Astrocyte (in vitro differentiated cells and primary cell): ENCODE measurements around the gene OTUD5. TPM values are rescaled to one million over a fixed set of nuclear protein-coding genes. Genes with fewer than 3 reads are reported as not detected.

Experiments
- DNase-seq: peaks from one replicate; pipeline ENCODE4 v3.0.0-alpha.2; 2010; ENCODE audit warnings: low read depth
- FAIRE-seq: peaks from 2 replicates; lab custom pipeline; 2011; peaks lifted over from hg19 to GRCh38; lab: Jason Lieb, UNC
- H2AFZ ChIP-seq: 2 replicates; pipeline ENCODE4 v1.6.0; 2012; ENCODE audit warnings: low read depth, low read length, inconsistent platforms
- H3K27ac ChIP-seq: 2 replicates; pipeline ENCODE4 v1.5.1; 2011; ENCODE audit warnings: low read depth, low read length, inconsistent platforms
- H3K27me3 ChIP-seq: 2 replicates; pipeline ENCODE4 v1.6.0; 2011; ENCODE audit warnings: low read length, inconsistent platforms; ENCODE audit not compliant: insufficient read depth
- H3K36me3 ChIP-seq: 2 replicates; pipeline ENCODE4 v1.5.1; 2011; ENCODE audit warnings: low read length, inconsistent platforms; ENCODE audit not compliant: insufficient read depth
- H3K4me1 ChIP-seq: 2 replicates; pipeline ENCODE4 v1.5.1; 2011; ENCODE audit warnings: low read length, inconsistent platforms; ENCODE audit not compliant: insufficient read depth
- H3K4me2 ChIP-seq: 2 replicates; pipeline ENCODE4 v1.6.0; 2012; ENCODE audit warnings: low read length, inconsistent platforms
- H3K4me3 ChIP-seq: 2 replicates; pipeline ENCODE4 v1.5.1; 2011; ENCODE audit warnings: low read depth, mild to moderate bottlenecking, low read length, inconsistent platforms; ENCODE audit not compliant: insufficient read depth
- H3K79me2 ChIP-seq: 2 replicates; pipeline ENCODE4 v1.6.0; 2012; ENCODE audit warnings: mild to moderate bottlenecking, low read length, inconsistent platforms; ENCODE audit not compliant: insufficient read depth
- H3K9ac ChIP-seq: 2 replicates; pipeline ENCODE4 v1.6.0; 2012; ENCODE audit warnings: mild to moderate bottlenecking, low read length, inconsistent platforms
- H3K9me3 ChIP-seq: 2 replicates; pipeline ENCODE4 v1.5.1; 2012; ENCODE audit warnings: low read depth, mild to moderate bottlenecking, low read length, inconsistent platforms; ENCODE audit not compliant: insufficient read depth
- H4K20me1 ChIP-seq: 2 replicates; pipeline ENCODE4 v1.6.0; 2012; ENCODE audit warnings: low read length, inconsistent platforms; ENCODE audit not compliant: insufficient read depth
- H3K27ac Mint-ChIP-seq: one replicate; pipeline ENCODE4 v1.8.0; 2021; ENCODE audit warnings: mild to moderate bottlenecking, mixed read lengths; ENCODE audit not compliant: unreplicated experiment
- H3K27me3 Mint-ChIP-seq: one replicate; pipeline ENCODE4 v1.8.0; 2021; ENCODE audit warnings: low read depth, mixed read lengths; ENCODE audit not compliant: unreplicated experiment
- H3K36me3 Mint-ChIP-seq: one replicate; pipeline ENCODE4 v1.8.0; 2021; ENCODE audit warnings: low read depth, mixed read lengths; ENCODE audit not compliant: unreplicated experiment
- H3K4me1 Mint-ChIP-seq: one replicate; pipeline ENCODE4 v1.8.0; 2021; ENCODE audit warnings: low read depth, mixed read lengths; ENCODE audit not compliant: unreplicated experiment
- H3K4me3 Mint-ChIP-seq: one replicate; pipeline ENCODE4 v1.8.0; 2021; ENCODE audit warnings: mild to moderate bottlenecking, moderate library complexity, mixed read lengths; ENCODE audit not compliant: unreplicated experiment
- H3K9me3 Mint-ChIP-seq: one replicate; pipeline ENCODE4 v1.8.0; 2021; ENCODE audit warnings: mild to moderate bottlenecking, mixed read lengths; ENCODE audit not compliant: unreplicated experiment
- CTCF ChIP-seq: IDR thresholded peaks from 2 replicates; pipeline ENCODE4 v1.5.1; 2011; ENCODE audit warnings: low read depth, mild to moderate bottlenecking, inconsistent platforms, low read length, moderate library complexity; ENCODE audit not compliant: insufficient read depth
- EZH2 ChIP-seq: IDR thresholded peaks from 2 replicates; pipeline ENCODE4 v1.6.1; 2012; ENCODE audit warnings: mild to moderate bottlenecking, low read length, inconsistent platforms; ENCODE audit not compliant: insufficient read depth
- total RNA-seq: library from RNA; stranded (reverse); gene quantifications from 2 replicates; pipeline ENCODE4 v1.2.1, GENCODE V29; 2021

OTUD5 gene
- total RNA-seq, 1 donor from 2014 or later: 56.1 TPM

DNA sequence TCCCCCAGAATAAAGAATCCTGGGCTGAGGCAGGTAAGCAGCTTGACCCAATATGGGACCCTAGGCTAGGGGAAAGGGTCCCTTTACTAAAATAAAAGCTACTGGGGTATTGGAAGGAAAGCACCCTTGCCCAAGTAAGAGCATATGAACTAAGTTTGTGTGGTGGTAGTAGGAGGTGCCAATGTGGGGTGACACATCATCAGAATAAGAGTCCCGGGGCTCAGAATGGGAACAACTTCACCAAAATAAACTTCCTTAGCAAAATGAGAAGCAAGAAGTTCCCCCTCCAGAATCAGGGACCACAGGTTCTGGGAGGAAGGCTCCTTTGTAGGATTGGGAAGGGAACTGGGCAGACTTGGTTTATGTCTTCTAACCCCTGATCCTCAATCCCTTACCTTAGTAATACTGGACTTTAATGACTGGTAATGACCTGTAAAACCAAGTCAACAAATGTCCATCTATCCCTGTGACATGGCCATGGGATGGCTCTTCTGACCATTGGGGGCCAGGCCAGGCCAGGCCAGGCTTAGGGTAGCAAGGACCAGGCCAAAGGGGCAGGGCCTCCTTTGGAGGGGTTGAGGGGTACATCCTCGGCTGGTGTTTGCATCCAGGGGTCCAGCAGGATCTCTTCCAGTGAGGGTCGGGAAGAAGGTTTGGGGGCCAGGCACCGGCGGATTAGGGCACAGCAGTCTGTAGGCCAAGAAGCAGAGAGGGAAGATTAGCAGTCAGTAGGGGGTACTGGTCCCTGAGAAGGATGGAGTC, 43.6 kb downstream of the OTUD5 start:
- Histone ChIP-seq H3K27ac (no peak overlapping the region), H3K4me3 (no peak overlapping the region), H3K27me3 (no peaks in the 10 kb centered on the region), H3K9me3 (no peaks in the 10 kb centered on the region), H2AFZ (no peak overlapping the region), H3K9ac (no peak overlapping the region), H3K4me2 (no peak overlapping the region), H3K4me1 (peaks cover 19% of the 10 kb centered on the region), H3K36me3 (peaks cover 2% of the 10 kb centered on the region), H4K20me1 (peaks cover 4% of the 10 kb centered on the region), H3K79me2 (peaks cover 26% of the 10 kb centered on the region)
- H3K4me3 Mint-ChIP-seq: no peak overlapping the region
- no peaks in the 10 kb centered on the region for H3K9me3 Mint-ChIP-seq
- peaks cover 1% of the 10 kb centered on the region for H3K4me1 Mint-ChIP-seq
- no peak for FAIRE-seq
- no peaks in the 10 kb centered on the region for H3K27me3 Mint-ChIP-seq
- no peak for TF ChIP-seq CTCF
- no peak for TF ChIP-seq EZH2
- peaks cover 3% of the 10 kb centered on the region for H3K36me3 Mint-ChIP-seq
- peak overlapping the region; percentile 53 for H3K27ac Mint-ChIP-seq
- no peak for DNase-seq

DNA sequence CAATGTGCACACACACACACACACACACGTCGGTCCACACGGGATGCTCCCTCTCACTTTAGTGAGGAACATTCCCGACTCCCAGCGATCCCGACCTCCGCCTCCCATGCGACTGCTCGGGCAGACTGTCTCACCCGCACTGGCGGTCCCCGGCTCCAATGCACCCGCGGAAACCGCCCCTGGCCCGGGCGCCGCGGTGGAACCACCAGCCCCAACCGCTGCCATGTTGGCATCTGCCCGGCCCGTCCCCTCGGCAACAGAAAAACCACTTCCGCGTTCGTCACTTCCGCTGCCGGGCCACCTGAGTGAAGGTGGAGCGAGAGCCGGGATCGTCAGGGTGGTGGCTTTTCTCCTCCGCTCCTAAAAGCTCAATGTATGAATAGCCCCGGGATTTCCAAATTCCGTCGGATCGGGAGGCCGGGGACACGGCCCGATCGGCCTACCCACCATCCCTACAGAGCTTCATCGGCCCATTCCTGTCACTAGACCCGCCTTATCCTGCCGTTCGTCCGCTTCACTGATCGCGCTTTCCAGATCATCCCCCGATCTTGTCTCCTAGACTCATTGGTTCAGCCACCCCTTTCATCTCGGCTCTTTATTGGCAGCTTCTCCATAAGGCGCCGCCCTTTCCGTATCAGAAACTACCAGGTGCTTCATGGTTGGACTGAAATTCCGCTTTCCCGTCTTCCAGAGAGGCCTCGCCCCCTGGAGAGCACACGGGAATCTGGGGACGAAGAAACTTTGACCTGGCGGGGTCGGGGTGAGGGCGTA, 45.8 kb downstream of the OTUD5 start, which contains the start of gene SLC35A2:
SLC35A2 (minus strand) TSS at position 235 of the 771 bp plus-strand sequence; CDS start at position 225, 10 bp downstream.
- Mint-ChIP-seq H3K4me1 (peaks cover 1% of the 10 kb centered on the region), H3K36me3 (peaks cover 3% of the 10 kb centered on the region), H3K4me3 (peak within 1 kb of the TSS; percentile 98), H3K9me3 (no peaks in the 10 kb centered on the region), H3K27me3 (no peaks in the 10 kb centered on the region), H3K27ac (peak within 1 kb of the TSS; percentile 99)
- H3K4me1 ChIP-seq: peaks cover 11% of the 10 kb centered on the region
- H3K4me3 ChIP-seq: peak within 1 kb of the TSS; percentile 98
- FAIRE-seq (peak; percentile 43), DNase-seq (peak; percentile 66)
- peak within 1 kb of the TSS; percentile 97 for H3K4me2 ChIP-seq
- H3K79me2 ChIP-seq: peaks cover 32% of the 10 kb centered on the region
- H3K27me3 ChIP-seq: no peaks in the 10 kb centered on the region
- peaks cover 2% of the 10 kb centered on the region for H3K36me3 ChIP-seq
- no peaks in the 10 kb centered on the region for H3K9me3 ChIP-seq
- H3K9ac ChIP-seq: peak within 1 kb of the TSS; percentile 99
- H4K20me1 ChIP-seq: peaks cover 9% of the 10 kb centered on the region
- peak within 1 kb of the TSS; percentile 79 for H3K27ac ChIP-seq
- H2AFZ ChIP-seq: peak within 1 kb of the TSS; percentile 62
- no peak for TF ChIP-seq EZH2
- TF ChIP-seq CTCF: no peak
